DND-41 (cell line): Measurements from ENCODE around the gene SCN9A.

Experiments used
- EZH2 ChIP-seq: IDR thresholded peaks from 3 replicates; pipeline ENCODE4 v1.6.1; 2012; ENCODE audit warnings: borderline replicate concordance, low read depth, mild to moderate bottlenecking, moderate library complexity, low read length, inconsistent platforms; ENCODE audit not compliant: severe bottlenecking
- TF ChIP-seq, protein P1 (sequence below): IDR thresholded peaks from 2 replicates; pipeline ENCODE4 v1.5.1; 2012; ENCODE audit warnings: borderline replicate concordance, low read length, moderate library complexity, mild to moderate bottlenecking; ENCODE audit not compliant: poor library complexity, severe bottlenecking; ENCODE audit errors: extremely low read depth

DNA sequence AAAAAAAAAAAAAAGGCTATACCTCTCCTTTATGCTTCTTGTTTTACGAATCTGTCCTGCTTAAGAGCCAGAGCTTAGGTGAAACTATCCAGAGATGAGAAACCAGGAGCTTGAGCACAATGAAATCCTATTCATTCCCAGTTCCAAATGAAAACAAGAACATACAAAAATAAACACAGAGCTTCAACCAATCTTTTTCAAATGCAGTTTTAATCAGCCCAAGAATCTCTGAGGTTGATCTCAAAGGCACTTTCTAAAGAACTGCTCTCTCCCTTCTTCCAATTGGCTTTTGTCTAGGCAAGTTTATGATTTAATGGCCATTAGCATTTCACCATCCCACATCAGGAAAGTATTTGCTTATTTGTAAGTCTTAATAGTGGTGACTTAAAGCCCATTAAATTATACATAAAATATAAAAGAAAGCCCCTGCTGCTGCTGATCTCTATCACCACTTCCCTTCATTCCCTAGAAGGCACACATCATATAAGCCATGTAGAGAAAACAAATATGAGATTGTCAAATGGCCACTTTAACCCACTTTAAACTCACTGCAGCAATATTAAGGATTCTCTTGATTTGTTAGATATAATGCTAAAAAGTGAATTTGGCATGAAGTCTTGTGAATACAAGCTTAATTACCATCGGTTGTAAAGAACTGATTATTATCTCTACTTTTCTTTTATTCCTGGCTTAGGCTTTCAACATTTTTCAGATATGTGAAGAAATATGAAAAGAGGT lies 29.3 kb upstream of the SCN9A start:
- TF ChIP-seq, protein P1, sequence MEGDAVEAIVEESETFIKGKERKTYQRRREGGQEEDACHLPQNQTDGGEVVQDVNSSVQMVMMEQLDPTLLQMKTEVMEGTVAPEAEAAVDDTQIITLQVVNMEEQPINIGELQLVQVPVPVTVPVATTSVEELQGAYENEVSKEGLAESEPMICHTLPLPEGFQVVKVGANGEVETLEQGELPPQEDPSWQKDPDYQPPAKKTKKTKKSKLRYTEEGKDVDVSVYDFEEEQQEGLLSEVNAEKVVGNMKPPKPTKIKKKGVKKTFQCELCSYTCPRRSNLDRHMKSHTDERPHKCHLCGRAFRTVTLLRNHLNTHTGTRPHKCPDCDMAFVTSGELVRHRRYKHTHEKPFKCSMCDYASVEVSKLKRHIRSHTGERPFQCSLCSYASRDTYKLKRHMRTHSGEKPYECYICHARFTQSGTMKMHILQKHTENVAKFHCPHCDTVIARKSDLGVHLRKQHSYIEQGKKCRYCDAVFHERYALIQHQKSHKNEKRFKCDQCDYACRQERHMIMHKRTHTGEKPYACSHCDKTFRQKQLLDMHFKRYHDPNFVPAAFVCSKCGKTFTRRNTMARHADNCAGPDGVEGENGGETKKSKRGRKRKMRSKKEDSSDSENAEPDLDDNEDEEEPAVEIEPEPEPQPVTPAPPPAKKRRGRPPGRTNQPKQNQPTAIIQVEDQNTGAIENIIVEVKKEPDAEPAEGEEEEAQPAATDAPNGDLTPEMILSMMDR: no peak
- TF ChIP-seq EZH2: no peak
